ENCODE results near the gene CHMP5. TPM values are rescaled to one million over a fixed set of nuclear protein-coding genes. Genes with fewer than 3 reads are reported as not detected.

Gene CHMP5
- polyA plus RNA-seq, 1 donor from 2014 or later = 286 TPM

- peak overlapping the region; percentile 70 for H3K4me2 ChIP-seq (ENCODE audit: low read length)
- H3K9ac ChIP-seq (ENCODE audit: low read length) = peak overlapping the region; percentile 98
- no peaks in the 10 kb centered on the region for H4K20me1 ChIP-seq (ENCODE audit: insufficient read depth)
- H3K36me3 ChIP-seq (ENCODE audit: insufficient read depth, low read length) = no peaks in the 10 kb centered on the region
- H3K27ac ChIP-seq (ENCODE audit: low read length) = peak overlapping the region; percentile 100
- TF ChIP-seq EP300 (conservative IDR thresholded peaks at IDR 0.05; ENCODE audit: poor library complexity, severe bottlenecking) (no peak), TAF1 (IDR thresholded peaks at IDR 0.05; ENCODE audit: low read depth) (no peak), SMC3 (conservative IDR thresholded peaks at IDR 0.05; ENCODE audit: poor library complexity) (no peak), CTCF (IDR thresholded peaks at IDR 0.05; ENCODE audit: poor library complexity, severe bottlenecking) (no peak), EZH2 (IDR thresholded peaks at IDR 0.05; ENCODE audit: borderline replicate concordance, insufficient read depth, low read length, poor library complexity, severe bottlenecking) (no peak), REST (IDR thresholded peaks at IDR 0.05; ENCODE audit: borderline replicate concordance) (no peak), RAD21 (conservative IDR thresholded peaks at IDR 0.05) (no peak), MXI1 (conservative IDR thresholded peaks at IDR 0.05; ENCODE audit: poor library complexity, severe bottlenecking) (no peak), POLR2AphosphoS5 (IDR thresholded peaks at IDR 0.05) (no peak)
- no peaks in the 10 kb centered on the region for H3K9me3 ChIP-seq (ENCODE audit: low read length)
- H3K9me2 ChIP-seq (ENCODE audit: insufficient read depth, low read length) = no peaks in the 10 kb centered on the region
- peaks cover 27% of the 10 kb centered on the region for H3K79me2 ChIP-seq (replicated peaks; ENCODE audit: insufficient read depth, low read length)
- H3F3A ChIP-seq (ENCODE audit: insufficient read depth, low read length, poor library complexity, severe bottlenecking) = no peaks in the 10 kb centered on the region
- H3K27me3 ChIP-seq (ENCODE audit: insufficient read depth, low read depth, low read length) = no peaks in the 10 kb centered on the region
- H3K4me3 ChIP-seq (ENCODE audit: low read length) = peak overlapping the region; percentile 77
- H2AFZ ChIP-seq (ENCODE audit: low read depth, low read length) = peak overlapping the region; percentile 88
Observed at GRCh38 chr9:33289496-33289895, 24.6 kb downstream of the CHMP5 start.

GRCh38 chr9:33289936-33290246 is 25.0 kb downstream of the CHMP5 start:
- peak overlapping the region; percentile 100 for H3K27ac ChIP-seq (ENCODE audit: low read length)
- H3K9me3 ChIP-seq (ENCODE audit: low read length) = no peaks in the 10 kb centered on the region
- H3K4me2 ChIP-seq (ENCODE audit: low read length) = peak overlapping the region; percentile 70
- H3K79me2 ChIP-seq (replicated peaks; ENCODE audit: insufficient read depth, low read length) = peaks cover 29% of the 10 kb centered on the region
- H3K4me3 ChIP-seq (ENCODE audit: low read length) = peak overlapping the region; percentile 77
- H3F3A ChIP-seq (ENCODE audit: insufficient read depth, low read length, poor library complexity, severe bottlenecking) = no peaks in the 10 kb centered on the region
- peak overlapping the region; percentile 88 for H2AFZ ChIP-seq (ENCODE audit: low read depth, low read length)
- TF ChIP-seq MXI1 (conservative IDR thresholded peaks at IDR 0.05; ENCODE audit: poor library complexity, severe bottlenecking) (no peak), REST (IDR thresholded peaks at IDR 0.05; ENCODE audit: borderline replicate concordance) (no peak), SMC3 (conservative IDR thresholded peaks at IDR 0.05; ENCODE audit: poor library complexity) (no peak), TAF1 (IDR thresholded peaks at IDR 0.05; ENCODE audit: low read depth) (no peak), EZH2 (IDR thresholded peaks at IDR 0.05; ENCODE audit: borderline replicate concordance, insufficient read depth, low read length, poor library complexity, severe bottlenecking) (no peak), POLR2AphosphoS5 (IDR thresholded peaks at IDR 0.05) (no peak)
- H3K36me3 ChIP-seq (ENCODE audit: insufficient read depth, low read length) = no peaks in the 10 kb centered on the region
- H3K9me2 ChIP-seq (ENCODE audit: insufficient read depth, low read length) = no peaks in the 10 kb centered on the region
- no peaks in the 10 kb centered on the region for H3K27me3 ChIP-seq (ENCODE audit: insufficient read depth, low read depth, low read length)
- H4K20me1 ChIP-seq (ENCODE audit: insufficient read depth) = no peaks in the 10 kb centered on the region
- peak overlapping the region; percentile 98 for H3K9ac ChIP-seq (ENCODE audit: low read length)
